ENCODE data around the gene DNMT3A. TPM values are rescaled to one million over a fixed set of nuclear protein-coding genes. Genes with fewer than 3 reads are reported as not detected.

Gene DNMT3A
- total RNA-seq, 4 donors from 2014 or later = 14.7 to 40.2 (median 18.3) TPM

- Histone ChIP-seq H3K27me3 (no peaks in the 10 kb centered on the region), H3K4me1 (peaks cover 0 to 32% (median 2%) of the 10 kb centered on the region in 3 donors), H3K36me3 (peaks cover 0 to 78% of the 10 kb centered on the region in 2 donors), H3K27ac (no peak overlapping the region), H3K4me3 (no peak overlapping the region), H3K9me3 (no peaks in the 10 kb centered on the region)
- ATAC-seq = no peak
- no peak for TF ChIP-seq POLR2AphosphoS5 (IDR thresholded peaks at IDR 0.05)
- TF ChIP-seq EP300 (IDR thresholded peaks at IDR 0.05) = no peak
- TF ChIP-seq, protein P1, sequence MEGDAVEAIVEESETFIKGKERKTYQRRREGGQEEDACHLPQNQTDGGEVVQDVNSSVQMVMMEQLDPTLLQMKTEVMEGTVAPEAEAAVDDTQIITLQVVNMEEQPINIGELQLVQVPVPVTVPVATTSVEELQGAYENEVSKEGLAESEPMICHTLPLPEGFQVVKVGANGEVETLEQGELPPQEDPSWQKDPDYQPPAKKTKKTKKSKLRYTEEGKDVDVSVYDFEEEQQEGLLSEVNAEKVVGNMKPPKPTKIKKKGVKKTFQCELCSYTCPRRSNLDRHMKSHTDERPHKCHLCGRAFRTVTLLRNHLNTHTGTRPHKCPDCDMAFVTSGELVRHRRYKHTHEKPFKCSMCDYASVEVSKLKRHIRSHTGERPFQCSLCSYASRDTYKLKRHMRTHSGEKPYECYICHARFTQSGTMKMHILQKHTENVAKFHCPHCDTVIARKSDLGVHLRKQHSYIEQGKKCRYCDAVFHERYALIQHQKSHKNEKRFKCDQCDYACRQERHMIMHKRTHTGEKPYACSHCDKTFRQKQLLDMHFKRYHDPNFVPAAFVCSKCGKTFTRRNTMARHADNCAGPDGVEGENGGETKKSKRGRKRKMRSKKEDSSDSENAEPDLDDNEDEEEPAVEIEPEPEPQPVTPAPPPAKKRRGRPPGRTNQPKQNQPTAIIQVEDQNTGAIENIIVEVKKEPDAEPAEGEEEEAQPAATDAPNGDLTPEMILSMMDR (IDR thresholded peaks at IDR 0.05) = no peak
- no peak for TF ChIP-seq POLR2A (IDR thresholded peaks at IDR 0.05)
- 86 to 100% methylated on average over 1 to 2 of the region's 7 CpGs for WGBS, 2 donors (ENCODE audit: low coverage in 1 of 2)
Observed at GRCh38 chr2:25270061-25270460, 71.7 kb downstream of the DNMT3A start.

DNA sequence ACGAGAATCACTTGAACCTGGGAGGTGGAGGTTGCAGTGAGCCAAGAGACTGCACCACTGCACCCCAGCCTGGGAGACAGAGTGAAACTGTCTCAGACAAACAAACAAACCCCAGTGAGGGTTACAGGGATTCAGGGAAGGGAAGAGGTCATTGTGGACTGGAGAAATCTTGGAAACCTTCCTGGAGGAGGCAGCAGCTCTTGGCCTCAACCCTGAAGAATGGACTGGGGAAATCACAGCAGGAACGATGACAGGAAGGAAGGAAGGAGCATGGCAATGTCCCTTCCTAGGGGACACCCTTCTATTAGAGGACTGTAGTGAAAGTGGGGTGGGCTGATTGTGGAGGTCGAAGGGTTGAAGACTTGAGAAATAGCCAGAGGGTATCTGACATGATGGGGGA is 72.5 kb downstream of the DNMT3A start:
- Histone ChIP-seq H3K27me3 (no peaks in the 10 kb centered on the region), H3K36me3 (peaks cover 0 to 70% of the 10 kb centered on the region in 2 donors), H3K4me1 (peaks cover 0 to 25% (median 0%) of the 10 kb centered on the region in 3 donors), H3K27ac (no peak overlapping the region), H3K4me3 (no peak overlapping the region), H3K9me3 (no peaks in the 10 kb centered on the region)
- ATAC-seq = no peak
- no peak for TF ChIP-seq POLR2AphosphoS5 (IDR thresholded peaks at IDR 0.05)
- no peak for TF ChIP-seq POLR2A (IDR thresholded peaks at IDR 0.05)
- TF ChIP-seq, protein P1 (IDR thresholded peaks at IDR 0.05) = no peak
- no peak for TF ChIP-seq EP300 (IDR thresholded peaks at IDR 0.05)
- 91 to 100% methylated on average over 1 to 2 of the region's 3 CpGs for WGBS, 2 donors (ENCODE audit: low coverage in 1 of 2)

- no peaks in the 10 kb centered on the region for H3K9me3 ChIP-seq
- ATAC-seq = no peak
- no peak overlapping the region for H3K4me3 ChIP-seq
- no peaks in the 10 kb centered on the region for H3K27me3 ChIP-seq
- 83 to 94% methylated on average over 7 to 9 of the region's 10 CpGs for WGBS, 2 donors (ENCODE audit: low coverage in 1 of 2)
- no peak overlapping the region for H3K27ac ChIP-seq
- peaks cover 0 to 64% of the 10 kb centered on the region in 2 donors for H3K36me3 ChIP-seq
- H3K4me1 ChIP-seq = peaks cover 0 to 14% (median 0%) of the 10 kb centered on the region in 3 donors
- TF ChIP-seq, protein P1 (IDR thresholded peaks at IDR 0.05) = no peak
Observed at GRCh38 chr2:25268139-25268538, 73.6 kb downstream of the DNMT3A start.

- Histone ChIP-seq H3K27me3 (no peaks in the 10 kb centered on the region), H3K36me3 (peaks cover 0 to 51% of the 10 kb centered on the region in 2 donors), H3K4me3 (no peak overlapping the region), H3K9me3 (no peaks in the 10 kb centered on the region), H3K27ac (no peak overlapping the region), H3K4me1 (peaks cover 0 to 11% (median 0%) of the 10 kb centered on the region in 3 donors)
- no peak for ATAC-seq
- TF ChIP-seq POLR2AphosphoS5 (IDR thresholded peaks at IDR 0.05) (no peak), POLR2A (IDR thresholded peaks at IDR 0.05) (no peak), EP300 (IDR thresholded peaks at IDR 0.05) (no peak)
- TF ChIP-seq, protein P1 (IDR thresholded peaks at IDR 0.05) = no peak
Observed at GRCh38 chr2:25266399-25266798, 75.3 kb downstream of the DNMT3A start.

DNA sequence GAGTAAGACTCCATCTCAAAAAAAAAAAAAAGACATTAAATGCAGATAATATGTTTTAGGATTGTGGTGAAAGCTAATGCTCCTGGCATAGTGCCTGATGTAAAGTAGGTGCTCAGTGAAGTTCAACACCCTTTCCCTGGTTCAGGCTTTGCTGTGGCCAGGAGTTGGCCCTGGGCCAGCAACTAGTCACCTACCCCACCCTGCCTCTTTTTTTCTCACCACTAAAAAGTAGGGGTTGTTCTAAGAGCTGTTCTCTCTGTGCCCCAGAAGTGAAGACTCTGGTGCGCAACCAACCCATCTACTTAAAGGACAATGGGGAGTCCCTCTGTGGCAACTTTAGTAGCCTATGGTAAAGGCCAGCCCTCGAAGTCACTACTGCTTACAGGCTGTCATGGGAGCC is 75.9 kb downstream of the DNMT3A start:
- peaks cover 0 to 47% of the 10 kb centered on the region in 2 donors for H3K36me3 ChIP-seq
- no peak for ATAC-seq
- H3K4me1 ChIP-seq = peaks cover 0 to 11% (median 0%) of the 10 kb centered on the region in 3 donors
- no peaks in the 10 kb centered on the region for H3K27me3 ChIP-seq
- no peak for TF ChIP-seq EP300 (IDR thresholded peaks at IDR 0.05)
- no peak for TF ChIP-seq POLR2AphosphoS5 (IDR thresholded peaks at IDR 0.05)
- TF ChIP-seq, protein P1 (IDR thresholded peaks at IDR 0.05) = no peak
- TF ChIP-seq POLR2A (IDR thresholded peaks at IDR 0.05) = no peak
- no peaks in the 10 kb centered on the region for H3K9me3 ChIP-seq
- 100% methylated on average over 2 of the region's 2 CpGs; no CpG with 5 or more reads in 1 of the 2 donors for WGBS, 2 donors (ENCODE audit: low coverage in 1 of 2)
- H3K27ac ChIP-seq = no peak overlapping the region
- no peak overlapping the region for H3K4me3 ChIP-seq
